Fibroblast of skin of right biceps (primary cell): ENCODE measurements around the gene CDH15.
"Not testable (repeated sequence)": the region's sequence is repeated elsewhere in the genome, so short reads cannot be mapped to it uniquely, and the experiment has no call there.

ENCODE experiments used
- DNase-seq: peaks from one replicate; pipeline ENCODE4 v3.0.0-alpha.2; 2013

Gene CDH15

DNA sequence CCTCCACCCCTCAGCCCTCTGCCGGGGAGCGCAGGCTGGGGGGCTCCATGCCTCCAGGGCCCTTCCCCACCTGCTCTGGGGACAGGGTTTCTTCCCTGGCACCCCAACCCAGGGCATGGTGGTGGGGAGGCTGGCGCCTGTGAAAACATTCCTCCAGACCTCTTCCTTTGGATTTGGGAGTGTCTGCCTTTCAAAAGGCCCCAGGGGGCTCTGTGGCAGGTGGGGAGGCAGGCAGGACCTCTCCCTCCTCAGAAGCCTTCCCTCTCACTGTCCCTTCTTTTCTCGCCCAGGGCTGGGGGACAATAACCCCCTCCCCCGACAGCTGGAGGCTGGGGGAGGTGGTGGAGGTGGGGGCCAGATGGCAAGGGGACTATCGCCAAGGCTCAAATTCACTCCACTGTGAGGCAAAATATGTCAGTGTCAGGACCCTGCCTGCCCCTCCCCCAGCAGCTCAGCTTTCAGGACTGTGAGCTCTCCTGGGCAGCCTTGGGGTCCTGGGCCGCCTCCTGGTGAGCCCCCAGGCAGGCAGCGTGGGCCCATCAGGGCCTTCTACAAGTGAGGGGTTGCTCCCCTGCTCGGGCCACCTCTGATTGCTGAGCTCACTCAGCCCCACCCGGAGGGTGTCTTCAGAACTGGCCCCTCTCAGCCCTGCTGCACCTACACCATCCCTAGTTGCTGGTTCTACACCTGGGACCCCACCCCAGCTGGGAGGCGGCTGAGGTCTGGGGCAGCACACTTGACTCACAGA is 1.8 kb downstream of the CDH15 start:
- DNase-seq: no peak

DNA sequence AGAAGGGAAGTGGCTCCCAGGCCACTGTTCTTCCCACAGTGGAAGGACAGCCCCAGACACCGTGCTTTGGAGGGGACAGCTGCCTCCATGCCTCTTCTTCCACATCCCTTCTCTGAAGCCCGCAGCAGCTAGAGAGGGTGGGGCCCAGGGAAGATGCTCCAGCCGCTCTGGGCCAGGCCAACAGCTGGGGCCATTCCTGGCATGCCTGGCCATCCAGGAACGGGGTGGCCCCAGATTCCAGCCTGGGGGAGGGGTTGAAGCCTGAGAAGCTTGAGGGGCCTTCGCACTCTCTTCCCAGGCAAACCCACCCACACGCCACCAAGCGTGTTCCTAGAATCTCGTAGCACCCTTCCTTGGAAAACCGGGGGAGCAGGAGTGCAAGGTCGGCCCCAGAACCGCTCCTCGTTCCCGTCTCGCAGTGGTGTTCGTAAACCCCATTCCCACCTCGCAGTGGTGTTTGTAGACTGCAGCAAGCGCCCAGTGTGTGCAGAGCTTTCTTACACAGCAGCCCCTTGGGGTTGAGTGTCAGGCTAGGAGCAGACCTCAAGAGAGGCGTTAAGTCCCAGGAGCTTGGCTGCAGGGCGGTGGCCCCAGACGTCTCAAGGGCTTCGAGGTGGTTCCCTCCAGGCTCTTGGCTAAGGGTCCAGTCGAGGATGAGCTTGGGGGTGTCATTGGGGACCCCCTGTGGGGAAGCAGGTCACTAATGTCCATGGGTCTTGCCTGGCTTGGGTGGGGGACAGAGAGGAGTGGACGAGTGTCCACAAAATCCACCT is 2.7 kb downstream of the CDH15 start:
- DNase-seq: no peak

DNA sequence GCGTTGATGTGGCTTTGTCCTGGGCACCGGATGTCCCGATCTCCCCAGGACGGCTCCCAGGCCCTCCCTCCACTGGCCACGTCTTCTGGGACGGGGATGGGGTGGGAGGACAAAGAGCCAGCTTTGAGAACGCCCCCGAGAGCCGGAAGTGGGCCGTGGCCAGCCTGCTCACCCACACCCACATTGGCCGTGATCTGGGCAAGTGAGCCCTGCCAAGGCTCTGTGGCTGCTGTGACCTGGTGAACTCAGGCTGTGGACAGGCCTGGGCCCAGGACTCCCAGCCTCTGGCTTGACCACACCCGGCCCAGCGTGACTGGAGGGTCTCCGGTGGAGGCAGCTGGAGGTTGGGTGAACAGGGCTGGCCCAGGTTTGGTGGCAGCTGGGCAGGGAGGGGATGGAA is 3.3 kb downstream of the CDH15 start:
- DNase-seq: no peak

DNA sequence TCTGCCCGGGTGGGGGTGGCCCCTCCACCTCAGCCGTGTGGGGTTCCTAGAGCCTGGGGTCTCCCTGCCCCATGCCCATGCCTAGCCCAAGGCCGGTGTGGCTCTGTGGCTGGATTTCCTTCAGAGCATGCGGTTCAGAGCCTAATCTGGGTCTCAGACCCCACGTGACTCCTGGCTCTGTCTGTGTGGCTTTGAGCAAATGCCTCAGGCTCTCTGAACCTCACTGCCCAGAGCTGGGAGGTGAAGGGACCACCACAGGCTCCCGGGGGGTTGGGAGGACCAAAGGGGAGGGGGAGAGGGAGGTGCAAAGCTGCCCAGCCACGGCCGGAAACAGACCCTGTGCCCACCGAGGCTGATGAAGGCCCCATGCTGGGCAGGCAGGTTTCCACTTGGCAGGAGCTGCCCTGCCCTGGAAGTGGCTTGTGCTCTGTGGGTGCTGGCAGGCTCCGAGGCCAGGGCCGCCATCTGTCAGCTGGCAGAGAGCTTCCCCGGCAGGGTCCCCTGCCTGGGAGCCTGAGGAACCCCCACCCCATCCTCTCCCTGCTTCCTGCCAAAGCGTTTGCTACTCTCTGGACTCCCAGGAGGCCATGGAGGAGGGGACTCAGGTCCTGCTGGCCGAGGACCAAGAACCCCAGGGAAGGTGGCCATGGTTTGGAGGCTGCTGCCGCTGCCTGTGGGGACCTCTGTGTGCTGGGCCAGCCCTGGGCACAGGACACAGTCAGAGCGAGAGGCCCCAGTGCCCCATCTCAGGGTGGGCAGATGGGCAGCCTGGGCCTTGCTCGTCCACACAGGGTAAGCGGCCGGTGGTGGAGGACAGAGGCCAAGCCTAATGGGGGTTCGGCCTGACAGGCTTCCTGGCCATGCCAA is 4.0 kb downstream of the CDH15 start:
- no peak for DNase-seq

DNA sequence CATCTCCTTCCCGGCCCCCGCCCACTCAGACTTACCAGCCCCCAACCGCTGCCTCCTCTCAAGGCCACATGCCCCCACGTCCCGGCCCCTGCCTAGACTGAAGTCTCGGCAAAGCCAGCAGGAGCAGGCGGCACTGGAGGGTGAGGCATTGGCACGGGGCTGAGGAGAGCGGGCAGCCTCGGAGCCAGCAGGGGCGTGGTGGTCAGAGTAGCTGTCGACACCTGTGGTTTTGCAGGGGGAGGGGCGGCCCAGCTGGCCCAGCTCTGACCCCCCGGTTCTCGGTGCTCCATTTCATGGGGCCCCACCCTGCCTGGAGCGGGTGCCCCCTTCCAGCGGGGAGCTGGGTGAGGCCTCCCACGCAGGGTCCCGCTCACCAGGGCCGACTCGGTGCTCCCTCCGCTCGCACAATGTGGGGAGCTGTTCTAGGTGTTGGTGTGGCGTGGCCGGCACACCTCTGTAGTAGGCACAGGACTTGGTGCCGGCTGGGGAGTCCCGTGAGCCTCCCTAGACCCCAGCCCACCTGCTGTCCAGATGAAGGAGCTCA is 4.7 kb downstream of the CDH15 start:
- no peak for DNase-seq

DNA sequence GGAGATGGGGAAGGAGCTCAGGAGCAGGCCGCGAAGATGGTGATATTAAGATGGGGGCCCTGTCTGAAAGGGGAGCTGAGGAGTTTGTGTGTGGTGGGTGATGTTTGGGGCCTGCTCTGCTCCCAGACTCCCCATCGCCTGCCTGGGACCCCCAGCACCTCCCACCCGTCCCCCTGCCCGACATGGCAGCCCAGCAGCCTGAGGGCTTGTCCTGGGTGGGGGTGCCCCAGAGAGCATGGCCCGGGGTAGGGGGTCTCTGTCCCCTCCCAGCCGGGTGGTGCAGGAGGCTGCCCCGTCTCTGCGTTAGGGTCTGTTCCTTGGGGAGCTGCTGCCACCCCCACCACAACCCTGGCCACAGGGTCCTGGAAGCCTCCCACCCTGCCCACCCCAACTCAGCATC is 5.2 kb downstream of the CDH15 start:
- DNase-seq: no peak

DNA sequence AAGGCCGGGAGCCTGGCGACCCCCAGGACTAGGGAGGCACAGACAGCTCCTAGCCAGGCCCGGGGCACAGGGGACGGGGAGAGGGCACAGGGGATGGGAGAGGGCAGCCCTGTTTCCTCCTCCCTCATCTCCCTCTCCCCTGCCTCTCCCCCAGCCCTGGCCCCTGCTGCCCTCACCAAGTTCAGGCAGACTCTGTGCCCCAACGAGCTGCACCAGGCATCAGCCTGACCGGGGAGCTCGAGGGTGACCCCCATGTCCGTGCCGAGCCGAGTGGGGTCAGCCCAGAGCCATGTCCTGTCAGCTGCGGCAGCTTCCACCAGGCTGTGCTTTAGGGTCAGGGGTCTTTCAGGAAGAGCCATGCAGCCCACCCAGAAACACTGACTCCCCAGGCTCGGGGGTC is 6.0 kb downstream of the CDH15 start:
- DNase-seq: no peak

DNA sequence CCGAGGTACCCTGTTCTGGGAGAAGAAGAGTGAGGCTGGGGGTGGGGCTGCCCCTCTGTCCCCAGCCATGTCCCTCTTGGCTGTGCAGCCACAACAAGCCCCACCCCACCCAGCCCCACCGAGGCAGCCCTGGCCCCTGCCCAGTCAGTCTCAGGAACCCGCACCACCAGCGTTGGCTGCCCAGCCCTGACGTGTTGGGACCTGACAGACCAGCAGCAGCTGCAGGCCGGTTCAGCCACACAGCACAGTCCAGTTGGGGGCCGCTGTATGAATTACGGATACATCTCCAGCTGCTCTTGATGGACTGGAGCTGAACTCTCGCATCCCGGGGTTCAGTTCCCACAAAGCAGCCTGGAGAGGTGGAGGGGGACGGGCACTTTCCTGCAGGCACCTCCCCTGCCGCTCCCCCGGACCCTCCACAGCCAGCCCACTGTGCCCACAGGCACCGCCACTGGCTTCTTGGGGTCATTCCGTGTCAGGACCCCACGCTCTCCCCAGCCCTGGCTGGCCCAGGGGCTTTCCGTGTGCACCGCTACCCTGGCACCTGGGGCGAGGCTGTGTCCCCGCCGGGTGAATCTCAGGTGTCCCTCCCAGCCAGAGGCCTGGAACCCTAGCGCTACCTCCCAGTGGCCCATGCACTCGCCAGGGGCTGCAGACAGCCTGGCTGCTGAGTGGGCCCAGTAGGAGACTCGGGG is 7.1 kb downstream of the CDH15 start:
- no peak for DNase-seq

DNA sequence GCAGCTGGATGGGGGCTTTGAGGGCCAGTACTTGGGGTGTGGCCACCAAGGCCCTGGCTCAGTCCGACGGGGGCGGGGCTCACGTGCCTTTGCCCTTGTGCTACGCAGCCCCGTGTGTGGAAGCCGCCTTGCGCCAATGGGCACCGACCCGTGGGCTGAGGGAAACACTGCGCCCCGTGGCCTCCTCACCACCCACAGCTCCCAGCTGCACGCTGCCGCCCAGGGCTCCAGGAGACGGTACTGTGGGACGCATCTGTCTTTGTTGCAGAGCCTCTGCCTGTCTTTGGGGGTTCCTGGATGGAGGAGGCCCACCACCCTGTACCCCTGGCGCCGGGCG is 7.6 kb downstream of the CDH15 start:
- DNase-seq: no peak

DNA sequence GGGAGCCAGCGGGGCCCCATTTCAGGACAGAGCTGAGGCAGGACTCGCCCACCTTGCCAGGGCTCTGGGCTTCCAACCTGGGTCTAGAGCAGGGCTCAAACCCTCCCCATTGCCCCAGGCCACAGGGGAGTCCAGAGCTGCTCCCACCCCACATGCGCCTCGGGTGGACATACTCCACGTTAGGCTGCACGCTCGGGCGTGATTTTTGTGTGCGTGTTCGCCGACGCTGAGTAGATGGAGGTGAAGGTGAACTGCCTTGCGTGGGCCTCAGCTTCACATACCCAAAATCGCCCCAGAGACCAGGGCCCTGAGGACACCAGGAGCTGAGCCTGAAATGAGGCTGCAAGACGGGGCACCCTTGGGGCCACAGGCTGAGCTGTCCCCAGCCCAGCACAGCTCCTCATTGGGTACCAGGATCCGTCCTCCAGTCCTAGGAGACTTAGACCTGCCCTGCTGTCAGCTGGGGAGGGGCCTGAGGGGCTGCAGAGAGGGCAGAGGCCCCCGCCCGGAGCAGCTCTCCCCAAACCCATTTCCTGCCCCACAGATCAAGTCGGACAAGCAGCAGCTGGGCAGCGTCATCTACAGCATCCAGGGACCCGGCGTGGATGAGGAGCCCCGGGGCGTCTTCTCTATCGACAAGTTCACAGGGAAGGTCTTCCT is 8.2 kb downstream of the CDH15 start:
- no peak for DNase-seq

DNA sequence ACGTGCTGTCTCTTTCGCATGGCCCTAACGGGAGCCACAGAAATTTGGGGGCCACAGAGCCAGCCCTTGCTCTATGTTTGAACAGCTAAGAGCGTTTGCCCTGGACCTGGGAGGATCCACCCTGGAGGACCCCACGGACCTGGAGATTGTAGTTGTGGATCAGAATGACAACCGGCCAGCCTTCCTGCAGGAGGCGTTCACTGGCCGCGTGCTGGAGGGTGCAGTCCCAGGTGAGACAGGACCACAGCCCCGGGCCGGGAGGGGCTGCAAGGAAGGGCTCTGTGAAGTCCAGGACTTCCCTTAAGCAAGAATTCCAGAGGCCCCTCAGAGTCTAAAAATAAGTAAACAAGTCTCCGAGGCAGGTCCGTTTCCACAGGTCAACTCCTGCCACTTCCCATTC is 11.9 kb downstream of the CDH15 start:
- no peak for DNase-seq

DNA sequence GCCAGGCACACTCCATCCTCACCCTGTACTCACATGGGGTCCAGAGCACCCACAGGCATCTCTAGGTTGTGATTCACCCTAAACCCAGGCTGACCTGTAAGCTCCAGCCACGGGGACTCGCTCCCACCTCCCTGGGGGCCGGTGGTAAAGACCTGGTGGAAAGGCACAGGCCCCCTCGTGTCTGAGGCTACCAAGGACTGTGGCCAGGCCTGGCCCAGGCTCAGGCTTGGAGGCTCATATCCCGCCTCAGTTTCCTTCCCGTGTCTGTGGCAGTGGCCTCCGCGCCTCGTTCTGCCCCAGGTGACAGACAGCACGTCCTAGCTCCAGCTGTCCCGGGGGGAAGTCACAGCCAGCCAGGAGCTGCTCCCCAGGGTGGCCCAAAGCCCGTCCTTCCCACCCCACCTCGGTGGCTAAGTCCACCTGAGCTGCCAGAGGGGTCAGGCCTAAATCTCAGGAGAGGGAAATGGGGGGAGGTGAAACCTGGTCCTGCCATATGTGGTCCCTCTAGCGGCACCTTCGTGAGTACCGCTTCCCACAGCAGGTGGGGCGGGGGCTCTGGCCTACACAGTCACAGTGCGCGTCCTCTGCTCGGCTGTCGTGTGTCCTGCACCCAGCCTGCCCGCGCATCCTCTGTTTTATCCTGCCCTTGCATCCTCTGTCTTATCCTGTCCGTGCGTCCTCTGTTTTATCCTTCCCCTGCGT is 12.6 kb downstream of the CDH15 start:
- DNase-seq: no peak

DNA sequence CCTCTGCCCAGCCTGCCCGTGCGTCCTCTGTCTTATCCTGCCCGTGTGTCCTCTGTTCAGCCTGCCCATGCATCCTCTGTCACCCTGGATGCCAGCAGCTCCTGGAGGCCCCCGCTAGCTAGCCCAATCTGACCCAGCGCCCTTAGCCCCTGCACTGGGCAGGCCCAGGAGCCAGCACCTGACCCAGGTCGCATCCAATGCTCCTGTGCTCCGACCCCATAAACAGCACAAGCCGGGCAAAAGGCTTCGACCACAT is 13.1 kb downstream of the CDH15 start:
- no peak for DNase-seq

DNA sequence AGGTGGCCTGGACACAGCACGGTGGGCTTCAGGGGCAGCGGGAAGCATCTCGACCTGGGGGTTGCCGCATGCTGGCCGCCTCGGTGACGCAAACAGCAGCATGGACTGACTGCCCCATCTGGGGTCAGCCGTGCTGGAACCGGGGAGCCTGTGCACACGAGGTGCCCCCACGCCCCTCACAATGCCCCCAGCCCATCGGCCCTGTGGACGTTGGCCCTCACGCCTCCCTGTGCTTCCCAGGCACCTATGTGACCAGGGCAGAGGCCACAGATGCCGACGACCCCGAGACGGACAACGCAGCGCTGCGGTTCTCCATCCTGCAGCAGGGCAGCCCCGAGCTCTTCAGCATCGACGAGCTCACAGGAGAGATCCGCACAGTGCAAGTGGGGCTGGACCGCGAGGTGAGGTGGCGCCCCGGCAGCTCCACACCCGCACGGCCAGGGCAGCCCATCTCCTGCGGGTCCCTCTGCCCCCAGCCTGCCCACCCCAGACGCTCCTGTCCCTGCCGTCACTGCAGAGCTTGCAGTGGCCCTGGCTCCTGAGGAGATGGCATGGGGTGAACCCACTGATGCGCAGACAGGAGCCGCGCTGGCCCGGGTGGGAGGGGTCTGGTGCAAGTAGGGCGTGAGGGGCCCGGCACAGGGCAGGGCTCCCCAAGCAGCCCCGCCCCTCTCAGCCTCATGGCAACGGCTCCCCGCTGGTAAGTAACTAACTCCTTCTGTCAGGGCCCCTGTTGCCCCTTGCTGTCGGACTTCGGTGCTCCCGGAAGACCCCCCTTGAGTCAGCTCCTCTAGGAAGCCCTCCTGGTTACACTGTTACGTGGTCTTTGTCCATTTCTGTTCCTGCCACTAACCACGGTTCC is 13.6 kb downstream of the CDH15 start:
- no peak for DNase-seq

DNA sequence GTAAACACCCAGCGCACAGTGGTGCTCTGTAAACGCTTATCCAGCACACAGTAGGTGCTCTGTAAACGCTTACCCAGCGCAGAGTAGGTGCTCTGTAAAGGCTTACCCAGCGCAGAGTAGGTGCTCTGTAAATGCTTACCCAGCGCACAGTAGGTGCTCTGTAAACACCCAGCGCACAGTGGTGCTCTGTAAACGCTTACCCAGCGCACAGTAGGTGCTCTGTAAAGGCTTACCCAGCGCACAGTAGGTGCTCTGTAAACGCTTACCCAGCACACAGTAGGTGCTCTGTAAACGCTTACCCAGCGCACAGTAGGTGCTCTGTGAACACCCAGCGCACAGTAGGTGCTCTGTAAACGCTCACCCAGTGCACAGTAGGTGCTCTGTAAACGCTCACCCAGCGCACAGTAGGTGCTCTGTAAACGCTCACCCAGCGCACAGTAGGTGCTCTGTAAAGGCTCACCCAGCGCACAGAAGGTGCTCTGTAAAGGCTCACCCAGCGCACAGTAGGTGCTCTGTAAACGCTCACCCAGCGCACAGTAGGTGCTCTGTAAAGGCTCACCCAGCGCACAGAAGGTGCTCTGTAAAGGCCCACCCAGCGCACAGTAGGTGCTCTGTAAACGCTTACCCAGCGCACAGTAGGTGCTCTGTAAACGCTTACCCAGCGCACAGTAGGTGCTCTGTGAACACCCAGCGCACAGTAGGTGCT is 14.5 kb downstream of the CDH15 start:
- not testable (repeated sequence) for DNase-seq

DNA sequence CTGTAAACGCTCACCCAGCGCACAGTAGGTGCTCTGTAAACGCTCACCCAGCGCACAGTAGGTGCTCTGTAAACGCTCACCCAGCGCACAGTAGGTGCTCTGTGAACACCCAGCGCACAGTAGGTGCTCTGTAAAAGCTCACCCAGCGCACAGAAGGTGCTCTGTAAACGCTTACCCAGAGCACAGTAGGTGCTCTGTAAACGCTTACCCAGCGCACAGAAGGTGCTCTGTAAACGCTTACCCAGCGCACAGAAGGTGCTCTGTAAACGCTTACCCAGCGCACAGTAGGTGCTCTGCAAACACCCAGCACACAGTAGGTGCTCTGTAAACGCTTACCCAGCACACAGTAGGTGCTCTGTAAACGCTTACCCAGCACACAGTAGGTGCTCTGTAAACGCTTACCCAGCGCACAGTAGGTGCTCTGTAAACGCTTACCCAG is 15.1 kb downstream of the CDH15 start:
- peak; percentile 5 for DNase-seq

DNA sequence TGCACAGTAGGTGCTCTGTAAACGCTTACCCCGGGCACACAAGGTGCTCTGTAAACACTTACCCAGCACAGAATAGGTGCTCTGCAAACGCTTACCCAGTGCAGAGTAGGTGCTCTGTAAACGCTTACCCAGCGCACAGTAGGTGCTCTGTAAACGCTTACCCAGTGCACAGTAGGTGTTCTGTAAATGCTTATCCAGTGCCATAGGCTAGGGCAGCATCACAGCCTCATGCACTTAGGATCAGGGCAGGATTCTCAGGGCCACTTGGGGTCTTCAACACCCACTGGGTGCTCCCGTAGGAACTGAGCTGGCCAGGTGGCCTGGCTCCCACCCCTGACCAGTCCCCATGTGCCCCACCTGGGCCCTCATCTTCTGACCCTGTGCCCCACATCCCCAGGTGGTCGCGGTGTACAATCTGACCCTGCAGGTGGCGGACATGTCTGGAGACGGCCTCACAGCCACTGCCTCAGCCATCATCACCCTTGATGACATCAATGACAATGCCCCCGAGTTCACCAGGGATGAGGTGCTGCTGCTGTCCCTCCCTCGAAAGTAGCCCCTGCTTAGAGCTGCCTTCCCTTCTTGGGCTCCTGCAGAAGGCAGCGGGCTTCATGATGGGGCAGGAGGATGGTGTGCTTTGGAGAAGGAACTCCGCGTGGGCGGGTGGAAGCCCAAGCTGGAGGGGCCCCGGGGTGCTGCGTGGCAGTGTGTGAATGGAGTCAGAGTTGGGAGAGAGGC is 15.7 kb downstream of the CDH15 start:
- peak; percentile 36 for DNase-seq

DNA sequence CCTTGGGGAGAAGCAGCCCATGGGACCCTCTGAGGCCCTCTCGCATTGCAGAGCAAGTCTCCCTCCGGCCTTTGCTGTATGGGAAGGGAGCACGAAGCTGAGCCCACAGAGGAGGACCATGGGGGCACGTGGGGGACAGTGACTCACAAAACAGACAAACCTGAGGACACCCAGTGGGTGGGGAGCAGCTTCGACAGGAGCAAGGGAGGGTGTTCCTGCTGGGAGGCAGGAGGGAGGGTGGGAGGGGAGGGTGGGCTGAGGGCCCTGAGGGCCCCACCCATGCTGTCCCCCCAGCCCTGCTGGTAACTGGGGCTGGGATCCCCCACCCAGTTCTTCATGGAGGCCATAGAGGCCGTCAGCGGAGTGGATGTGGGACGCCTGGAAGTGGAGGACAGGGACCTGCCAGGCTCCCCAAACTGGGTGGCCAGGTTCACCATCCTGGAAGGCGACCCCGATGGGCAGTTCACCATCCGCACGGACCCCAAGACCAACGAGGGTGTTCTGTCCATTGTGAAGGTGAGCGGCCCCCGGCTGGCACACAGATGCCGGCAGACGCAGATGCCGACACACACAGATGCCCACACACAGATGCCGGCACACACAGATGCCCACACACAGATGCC is 16.3 kb downstream of the CDH15 start:
- peak; percentile 43 for DNase-seq
